ENCODE data around the gene SLC8A1.

Gene SLC8A1

GRCh38 chr2:40123326-40123725 lies 328.6 kb downstream of the SLC8A1 start:
- CTCF ChIA-PET: interaction anchor here (1.2 kb wide), 1 partner anchor 10 kb away, joined by 3 read pairs; no protein-coding TSS in a partner anchor
- TF ChIP-seq CTCF (IDR thresholded peaks at IDR 0.05; ENCODE audit: control extremely low read depth, extremely low read depth, low read depth, missing control alignments): no peak
- POLR2A ChIA-PET: no interaction called here
- no peak for DNase-seq (ENCODE audit: extremely low spot score)

- DNase-seq (ENCODE audit: extremely low spot score): no peak
- no peak for TF ChIP-seq CTCF (IDR thresholded peaks at IDR 0.05; ENCODE audit: control extremely low read depth, extremely low read depth, low read depth, missing control alignments)
- ChIA-PET CTCF (interaction anchor here (1.0 to 1.2 kb wide), 3 partner anchors 11 to 18 kb away, joined by 4 to 5 read pairs (median 4); no protein-coding TSS in a partner anchor), POLR2A (no interaction called here)
Measured at GRCh38 chr2:40120957-40121356, 330.9 kb downstream of the SLC8A1 start.

- TF ChIP-seq CTCF (IDR thresholded peaks at IDR 0.05; ENCODE audit: control extremely low read depth, extremely low read depth, low read depth, missing control alignments): no peak
- ChIA-PET POLR2A (no interaction called here), CTCF (no interaction called here)
- no peak for DNase-seq (ENCODE audit: extremely low spot score)
Measured at GRCh38 chr2:40120026-40120425, 331.9 kb downstream of the SLC8A1 start.

DNA sequence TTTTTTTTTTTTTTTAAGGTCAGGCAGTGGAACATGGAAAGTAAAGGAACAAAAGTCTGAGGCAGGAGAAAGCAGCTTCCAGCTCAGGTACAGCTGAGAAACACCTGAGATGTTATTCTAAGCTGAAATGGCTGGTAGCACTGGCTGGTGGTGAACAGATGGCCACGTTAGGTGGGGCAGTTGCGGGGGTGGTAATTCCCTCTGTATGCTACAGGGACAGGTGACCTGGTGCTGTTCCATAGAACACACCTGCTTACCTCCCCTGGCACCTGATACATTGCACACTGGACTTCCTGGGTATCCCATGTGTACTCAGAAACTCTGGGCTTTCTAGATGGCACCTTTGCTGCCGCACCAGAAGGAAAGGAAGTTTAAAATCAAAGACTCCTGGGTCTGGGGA lies 333.3 kb downstream of the SLC8A1 start:
- CTCF ChIA-PET: interaction anchor here (1.3 kb wide), 1 partner anchor 14 kb away, joined by 3 read pairs; no protein-coding TSS in a partner anchor
- POLR2A ChIA-PET: no interaction called here
- no peak for DNase-seq (ENCODE audit: extremely low spot score)
- TF ChIP-seq CTCF (IDR thresholded peaks at IDR 0.05; ENCODE audit: control extremely low read depth, extremely low read depth, low read depth, missing control alignments): no peak

DNA sequence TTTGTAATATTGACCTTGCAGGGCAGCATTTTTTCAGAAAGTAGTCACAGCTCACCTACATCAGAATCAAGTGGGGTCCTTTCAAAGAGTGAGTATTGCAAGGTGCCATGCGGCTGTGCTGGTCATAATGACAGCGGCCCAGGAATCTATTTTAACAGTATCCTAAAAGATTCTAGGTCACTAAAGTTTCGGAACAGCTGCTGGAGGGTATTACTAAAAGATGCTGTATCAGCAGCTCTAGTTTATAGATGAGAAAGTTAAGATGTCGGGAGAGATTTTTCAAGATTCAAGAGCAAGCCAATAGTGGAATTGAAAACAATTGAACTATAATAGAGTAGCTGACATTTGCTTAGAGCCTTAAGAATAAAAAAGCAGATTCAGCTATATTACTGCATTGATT lies 336.0 kb downstream of the SLC8A1 start:
- CTCF ChIA-PET: interaction anchor here (0.7 to 1.4 kb wide), 3 partner anchors 12 to 202 kb away, joined by 3 to 4 read pairs (median 3); no protein-coding TSS in a partner anchor
- no peak for TF ChIP-seq CTCF (IDR thresholded peaks at IDR 0.05; ENCODE audit: control extremely low read depth, extremely low read depth, low read depth, missing control alignments)
- POLR2A ChIA-PET: no interaction called here
- no peak for DNase-seq (ENCODE audit: extremely low spot score)

- DNase-seq (ENCODE audit: extremely low spot score): no peak
- POLR2A ChIA-PET: no interaction called here
- TF ChIP-seq CTCF (IDR thresholded peaks at IDR 0.05; ENCODE audit: control extremely low read depth, extremely low read depth, low read depth, missing control alignments): no peak
- CTCF ChIA-PET: interaction anchor here (0.7 to 1.5 kb wide), 4 partner anchors 12 to 202 kb away, joined by 3 to 6 read pairs (median 4); no protein-coding TSS in a partner anchor
Measured at GRCh38 chr2:40115348-40115747, 336.5 kb downstream of the SLC8A1 start.
